HG03280 (cell line): Measurements from ENCODE around the gene PRKCB.
"Not testable (repeated sequence)": the region's sequence is repeated elsewhere in the genome, so short reads cannot be mapped to it uniquely, and the experiment has no call there.

Experiments used
- ATAC-seq: cut with Tn5 transposase; IDR thresholded peaks from one replicate; pipeline ENCODE4 v1.9.1; 2021; ENCODE audit warnings: mild to moderate bottlenecking, moderate library complexity; ENCODE audit not compliant: unreplicated experiment

The PRKCB gene

GRCh38 chr16:24204150-24204665, 368.4 kb downstream of the PRKCB start:
- no peak for ATAC-seq

DNA sequence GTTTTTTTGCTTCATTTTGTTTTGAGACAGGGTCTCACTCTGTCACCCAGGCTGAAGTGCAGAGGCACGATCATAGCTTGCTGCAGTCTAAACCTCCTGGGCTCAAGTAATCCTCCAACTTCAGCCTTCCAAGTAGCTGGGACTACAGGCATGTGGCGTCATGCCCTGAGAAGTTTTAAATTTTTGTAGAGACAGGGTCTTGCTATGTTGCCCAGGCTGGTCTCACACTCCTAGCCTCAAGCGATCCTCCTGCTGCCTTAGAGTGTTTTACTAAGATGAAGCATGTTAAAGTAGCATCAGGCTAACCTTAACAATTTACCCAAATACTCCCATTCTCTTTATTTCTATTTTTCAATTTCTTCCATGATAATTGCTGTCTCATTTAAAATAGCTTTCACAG, 371.1 kb downstream of the PRKCB start:
- ATAC-seq: no peak

DNA sequence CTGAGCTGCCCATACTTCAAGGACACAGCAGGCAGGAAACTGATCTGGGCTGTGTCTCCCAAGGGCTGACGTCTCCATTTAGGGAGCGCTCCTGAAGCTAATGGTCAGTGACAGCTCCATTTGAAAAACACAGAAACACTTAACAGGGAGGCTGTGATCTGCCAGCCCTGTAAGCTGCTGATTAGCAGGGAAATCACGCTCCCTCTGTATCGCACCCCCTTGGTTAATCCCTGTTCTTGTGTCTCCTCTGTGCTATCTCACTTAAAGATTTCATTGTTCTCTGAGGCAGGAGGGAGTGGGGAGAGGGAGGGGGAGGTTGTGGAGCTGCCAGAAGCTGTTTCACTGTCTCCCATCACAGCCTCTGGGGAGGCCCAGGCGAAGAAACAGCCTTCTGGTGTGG, 372.9 kb downstream of the PRKCB start:
- ATAC-seq: no peak

- no peak for ATAC-seq
Observed at GRCh38 chr16:24214992-24215391, 379.2 kb downstream of the PRKCB start.

- no peak for ATAC-seq
Observed at GRCh38 chr16:24216961-24217360, 381.2 kb downstream of the PRKCB start.

DNA sequence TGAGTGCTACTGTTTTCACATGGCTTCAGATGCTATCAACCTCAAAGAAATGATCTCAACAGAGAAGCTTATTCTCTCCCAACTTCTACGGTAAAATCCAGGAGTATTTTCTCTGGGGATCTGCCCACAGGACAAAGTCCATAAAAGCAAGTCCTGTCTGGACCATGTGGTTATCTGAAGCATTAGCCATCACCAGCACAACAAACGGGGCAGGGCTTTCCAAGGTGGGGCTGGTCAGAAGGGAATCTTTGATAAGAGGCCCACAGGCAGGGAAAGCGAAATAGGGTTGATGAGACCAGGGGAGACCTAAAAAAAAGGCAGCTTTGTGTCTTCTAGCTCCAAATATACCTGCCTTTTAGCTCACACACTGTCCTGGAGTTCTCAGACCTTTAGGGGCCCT, 381.7 kb downstream of the PRKCB start:
- no peak for ATAC-seq

GRCh38 chr16:24218299-24218698, 382.5 kb downstream of the PRKCB start:
- ATAC-seq: no peak

DNA sequence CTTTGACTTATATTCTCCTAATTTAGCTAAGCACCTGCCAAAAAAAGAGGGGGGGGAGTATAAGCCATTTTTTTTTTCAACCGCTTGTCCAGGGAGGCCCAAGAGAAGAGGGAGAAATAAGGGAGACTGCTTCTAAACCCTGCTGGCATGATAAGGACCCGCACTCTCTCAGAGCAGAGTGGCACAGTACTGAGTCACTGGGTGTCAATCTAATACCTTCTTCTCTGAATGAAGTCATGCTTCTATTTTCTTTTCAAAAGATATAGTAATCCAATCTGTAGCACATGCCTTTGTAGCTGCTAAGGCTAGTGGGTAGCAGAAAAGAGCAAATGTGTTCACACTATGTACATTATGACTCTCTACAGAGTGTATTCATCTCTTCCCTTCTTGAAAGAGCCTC, 385.4 kb downstream of the PRKCB start:
- no peak for ATAC-seq

DNA sequence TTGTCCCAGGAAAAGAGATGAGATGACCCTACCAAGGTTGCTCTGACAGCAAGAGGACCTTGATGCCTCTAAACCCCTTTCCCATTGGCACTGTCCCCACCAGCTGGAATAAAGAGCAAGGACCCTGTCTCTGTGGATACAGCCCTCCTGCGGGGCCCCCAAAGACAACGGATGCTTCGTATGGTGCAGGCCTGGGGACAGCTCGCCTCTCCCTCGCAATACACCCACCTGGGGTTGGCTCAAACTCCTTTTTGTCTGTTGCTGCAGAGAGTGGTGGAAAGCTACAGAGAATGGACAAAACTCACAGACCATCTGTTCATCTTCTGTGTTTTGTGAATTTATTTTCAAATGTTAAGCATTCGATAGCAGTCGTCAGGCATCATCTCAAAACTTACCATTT, 392.7 kb downstream of the PRKCB start:
- no peak for ATAC-seq

DNA sequence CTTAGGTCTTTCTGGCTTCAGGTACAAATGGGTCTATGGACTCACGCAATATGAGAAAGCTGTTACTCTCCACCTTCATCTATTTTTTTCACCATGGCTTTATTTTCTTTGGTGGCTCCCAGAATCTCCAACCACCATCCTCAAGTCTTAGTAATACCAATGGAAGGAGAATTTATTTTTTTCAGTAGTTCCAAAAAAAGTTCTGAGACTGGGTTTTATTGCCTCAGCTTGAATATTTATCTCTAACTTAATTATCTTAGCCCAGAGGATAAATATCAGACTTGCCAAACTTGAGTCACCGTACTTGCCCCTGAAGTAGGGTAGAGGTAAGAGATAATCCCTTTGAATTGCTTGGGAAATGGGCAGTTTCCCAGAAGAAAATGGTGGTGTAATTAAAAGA, 397.2 kb downstream of the PRKCB start:
- ATAC-seq: no peak

- ATAC-seq: no peak
Observed at GRCh38 chr16:24234737-24235136, 399.0 kb downstream of the PRKCB start.

GRCh38 chr16:24235806-24236205, 400.0 kb downstream of the PRKCB start:
- no peak for ATAC-seq

DNA sequence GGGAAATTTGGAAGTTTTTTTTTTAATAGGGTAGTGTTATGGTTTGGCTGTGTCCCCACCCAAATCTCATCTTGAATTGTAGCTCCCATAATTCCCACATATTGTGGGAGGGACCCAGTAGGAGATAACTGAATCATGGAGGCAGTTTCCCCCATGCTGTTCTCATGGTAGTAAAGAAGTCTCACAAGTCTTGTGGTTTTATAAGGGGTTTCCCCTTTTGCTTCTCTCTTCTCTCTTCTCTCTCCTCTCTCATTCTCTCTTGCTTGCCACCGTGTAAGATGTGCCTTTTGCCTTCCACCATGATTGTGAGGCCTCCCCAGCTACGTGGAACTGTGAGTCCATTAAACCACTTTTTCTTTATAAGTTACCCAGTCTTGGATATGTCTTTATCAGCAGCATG, 403.1 kb downstream of the PRKCB start:
- not testable (repeated sequence) for ATAC-seq

DNA sequence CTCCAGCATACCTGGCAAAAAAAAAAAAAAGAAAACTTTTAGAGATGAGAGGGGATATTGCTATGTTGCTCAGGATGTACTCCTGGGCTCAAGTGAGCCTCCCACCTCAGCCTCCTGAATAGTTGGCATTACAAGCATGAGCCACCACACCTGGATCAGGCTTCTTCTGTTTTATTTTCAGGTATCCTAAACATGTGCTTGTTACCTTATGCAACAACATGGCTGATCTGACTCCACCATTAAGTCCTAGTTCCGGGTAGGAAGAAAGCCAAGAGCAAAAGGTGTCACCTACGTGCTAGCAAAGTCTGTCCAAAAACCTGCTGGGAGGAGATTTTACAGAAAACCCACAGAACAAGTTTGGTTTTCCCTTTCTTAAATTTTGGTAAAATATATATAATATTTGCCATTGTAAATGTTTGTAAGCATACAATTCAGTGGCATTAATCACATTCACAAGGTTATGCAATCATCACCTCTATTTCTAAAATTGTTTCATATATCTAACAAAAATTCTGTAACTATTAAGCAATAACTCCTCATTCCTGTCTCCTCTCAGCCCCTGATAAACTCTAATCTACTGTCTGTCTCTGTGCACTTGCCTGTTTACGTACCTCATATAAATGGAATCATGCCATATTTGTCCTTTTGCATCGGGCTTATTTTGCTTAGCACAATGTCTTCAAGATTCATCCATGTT, 411.3 kb downstream of the PRKCB start:
- ATAC-seq: no peak

DNA sequence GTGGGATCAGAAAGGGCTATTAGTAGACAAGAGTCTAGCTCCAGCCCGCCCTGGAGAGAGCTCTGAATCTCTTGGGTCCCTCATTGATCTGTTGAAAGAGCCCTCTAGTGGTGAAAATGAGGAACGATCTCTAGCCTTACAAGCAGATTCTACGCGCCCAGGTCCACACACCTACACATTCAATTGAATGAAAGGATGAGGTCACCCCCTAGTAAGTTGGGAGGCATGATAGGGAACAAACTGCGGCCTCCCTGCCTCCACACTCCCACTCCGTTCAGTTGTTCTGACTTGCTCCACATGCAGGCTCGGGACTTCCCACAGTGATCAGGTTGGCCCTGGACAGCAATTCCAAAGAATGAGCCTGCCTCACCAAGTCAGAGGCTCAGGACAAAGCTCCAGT, 417.4 kb downstream of the PRKCB start:
- no peak for ATAC-seq

- no peak for ATAC-seq
Observed at GRCh38 chr16:24255456-24256371, 419.9 kb downstream of the PRKCB start, which contains the start of gene CACNG3. CACNG3 (plus strand) TSS chr16:24256335; CDS start chr16:24256755, 420 bp downstream.

DNA sequence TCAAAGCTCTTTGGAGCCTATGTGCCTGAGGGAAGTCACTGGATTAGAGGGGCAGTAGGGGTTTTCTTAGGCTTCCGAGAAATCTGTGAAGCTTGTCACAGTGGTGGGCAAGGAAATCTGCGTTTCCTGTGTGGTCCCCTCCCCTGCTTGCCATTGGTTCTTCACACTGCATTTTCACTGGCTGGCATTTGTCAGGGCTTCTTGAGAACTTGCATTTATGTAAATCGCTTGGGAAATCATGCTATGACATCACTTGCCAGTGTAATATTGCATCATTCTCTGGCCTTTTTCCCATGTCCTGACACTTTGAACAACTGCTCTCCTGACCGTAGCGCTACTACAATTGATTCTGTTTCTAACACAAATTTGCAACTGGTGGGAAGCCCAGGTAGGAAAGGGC, 422.2 kb downstream of the PRKCB start:
- ATAC-seq: no peak

- ATAC-seq: no peak
Observed at GRCh38 chr16:24258791-24259190, 423.0 kb downstream of the PRKCB start.

DNA sequence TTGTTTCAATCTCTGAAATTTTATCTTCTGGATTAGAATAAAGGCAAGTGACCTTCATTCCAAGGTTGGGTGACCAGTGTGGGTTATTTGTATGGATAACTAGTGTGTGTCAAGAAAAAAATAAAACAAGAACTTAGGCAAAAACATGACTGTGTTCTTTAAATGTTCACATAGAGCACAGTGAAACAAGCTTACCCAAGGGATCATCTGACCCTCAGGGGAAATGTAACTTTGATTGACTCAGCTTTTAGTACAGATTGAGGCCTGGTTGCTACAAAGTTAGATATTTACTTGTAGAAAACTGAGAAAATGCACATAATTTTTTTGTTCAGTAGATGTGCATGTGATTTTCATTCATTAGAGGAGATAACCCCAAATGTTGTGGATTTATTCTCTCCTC, 427.0 kb downstream of the PRKCB start:
- ATAC-seq: no peak
